22Rv1 (cell line): ENCODE results near the gene ART4.

Experiments used
- CTCF ChIP-seq: fragments of 450-650 bp; IDR thresholded peaks from 2 replicates; pipeline ENCODE4 v1.5.1; 2017; ENCODE audit warnings: mild to moderate bottlenecking
- ZFX ChIP-seq: fragments of 450-650 bp; IDR thresholded peaks from 2 replicates; pipeline ENCODE4 v1.6.1; 2017; ENCODE audit warnings: antibody characterized with exemption, borderline replicate concordance

DNA sequence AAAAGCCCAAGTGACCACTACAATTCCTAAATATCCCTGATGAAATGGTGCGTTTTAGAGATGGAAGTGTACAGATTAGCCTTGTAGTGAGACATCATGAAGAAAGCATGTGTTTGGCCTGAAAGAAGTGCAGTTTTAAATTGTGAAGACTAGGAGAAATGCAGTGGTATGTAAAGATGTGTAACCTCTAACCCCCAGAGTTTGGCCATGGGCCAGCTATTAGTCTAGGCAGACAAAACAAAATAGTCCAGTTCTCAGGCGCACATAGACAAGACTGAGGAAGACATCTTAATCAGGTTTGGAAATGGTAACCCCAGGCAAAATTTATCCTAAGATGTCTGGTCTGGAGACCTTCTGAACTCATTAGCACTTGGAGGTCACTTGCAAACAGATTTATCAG, 63.5 kb downstream of the ART4 start:
- TF ChIP-seq CTCF, result no peak
- TF ChIP-seq ZFX, result no peak
